Measurements from ENCODE around the gene FDX1. TPM values are rescaled to one million over a fixed set of nuclear protein-coding genes. Genes with fewer than 3 reads are reported as not detected.

The FDX1 gene
- total RNA-seq, 1 experiment from 2014 or later: 29.9 TPM

- Histone ChIP-seq H3K4me3 (ENCODE audit: low read depth, low read length) (no peak overlapping the region), H3K9me3 (no peaks in the 10 kb centered on the region), H3K27me3 (replicated peaks; ENCODE audit: control insufficient read depth, insufficient read depth, low read length) (no peaks in the 10 kb centered on the region), H3K4me1 (peaks cover 30% of the 10 kb centered on the region), H3K36me3 (ENCODE audit: control insufficient read depth, insufficient read depth, low read length) (peaks cover 2% of the 10 kb centered on the region; the same call in 1 of the 2 replicates)
- Mint-ChIP-seq H3K4me1 (ENCODE audit: low read depth, unreplicated experiment) (peaks cover 33% of the 10 kb centered on the region), H3K4me3 (ENCODE audit: unreplicated experiment) (no peak overlapping the region), H3K27me3 (ENCODE audit: insufficient read depth, unreplicated experiment) (no peaks in the 10 kb centered on the region), H3K9me3 (ENCODE audit: unreplicated experiment) (no peaks in the 10 kb centered on the region), H3K36me3 (ENCODE audit: insufficient read depth, unreplicated experiment) (peaks cover 26% of the 10 kb centered on the region), H3K27ac (ENCODE audit: unreplicated experiment) (no peak overlapping the region)
- no peak for DNase-seq
- ChIA-PET CTCF (interaction anchor here (0.6 to 4.6 kb wide), 11 partner anchors 18 to 341 kb away, joined by 3 to 27 read pairs (median 6); partner anchors contain the start of gene RDX), POLR2A (no interaction called here)
- intact Hi-C loops (cut with micrococcal nuclease; ENCODE audit: unreplicated experiment): loop anchor here (1.0 to 5.0 kb wide), 5 partner anchors 57 to 487 kb away; partner anchors contain the start of gene ZC3H12C
- BruUV-seq (replicated peaks): no TSS peak
- TF ChIP-seq, protein P1, sequence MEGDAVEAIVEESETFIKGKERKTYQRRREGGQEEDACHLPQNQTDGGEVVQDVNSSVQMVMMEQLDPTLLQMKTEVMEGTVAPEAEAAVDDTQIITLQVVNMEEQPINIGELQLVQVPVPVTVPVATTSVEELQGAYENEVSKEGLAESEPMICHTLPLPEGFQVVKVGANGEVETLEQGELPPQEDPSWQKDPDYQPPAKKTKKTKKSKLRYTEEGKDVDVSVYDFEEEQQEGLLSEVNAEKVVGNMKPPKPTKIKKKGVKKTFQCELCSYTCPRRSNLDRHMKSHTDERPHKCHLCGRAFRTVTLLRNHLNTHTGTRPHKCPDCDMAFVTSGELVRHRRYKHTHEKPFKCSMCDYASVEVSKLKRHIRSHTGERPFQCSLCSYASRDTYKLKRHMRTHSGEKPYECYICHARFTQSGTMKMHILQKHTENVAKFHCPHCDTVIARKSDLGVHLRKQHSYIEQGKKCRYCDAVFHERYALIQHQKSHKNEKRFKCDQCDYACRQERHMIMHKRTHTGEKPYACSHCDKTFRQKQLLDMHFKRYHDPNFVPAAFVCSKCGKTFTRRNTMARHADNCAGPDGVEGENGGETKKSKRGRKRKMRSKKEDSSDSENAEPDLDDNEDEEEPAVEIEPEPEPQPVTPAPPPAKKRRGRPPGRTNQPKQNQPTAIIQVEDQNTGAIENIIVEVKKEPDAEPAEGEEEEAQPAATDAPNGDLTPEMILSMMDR (IDR thresholded peaks at IDR 0.05; ENCODE audit: insufficient read depth in 1 of 2, low read depth in 1 of 2, low read length in 1 of 2, severe bottlenecking in 1 of 2, unreplicated experiment in 1 of 2): peak; percentile 51 to 77
These were observed 3.9 kb downstream of the FDX1 start for GRCh38 chr11:110433393-110434333.

GRCh38 chr11:110434952-110435779 is 5.4 kb downstream of the FDX1 start:
- no TSS peak for BruUV-seq (replicated peaks)
- Histone ChIP-seq H3K9me3 (no peaks in the 10 kb centered on the region; the same call in 1 of the 2 replicates), H3K27me3 (replicated peaks; ENCODE audit: control insufficient read depth, insufficient read depth, low read length) (no peaks in the 10 kb centered on the region), H3K4me3 (ENCODE audit: low read depth, low read length) (no peak overlapping the region), H3K4me1 (peaks cover 30% of the 10 kb centered on the region), H3K36me3 (ENCODE audit: control insufficient read depth, insufficient read depth, low read length) (peaks cover 2% of the 10 kb centered on the region; the same call in 1 of the 2 replicates)
- peak; percentile 58 to 64 for DNase-seq
- peaks cover 12% of the 10 kb centered on the region for H3K9me3 Mint-ChIP-seq (ENCODE audit: unreplicated experiment)
- no peak overlapping the region for H3K27ac Mint-ChIP-seq (ENCODE audit: unreplicated experiment)
- CTCF ChIA-PET: interaction anchor here (0.6 to 1.8 kb wide), 17 partner anchors 9 to 1522 kb away, joined by 3 to 15 read pairs (median 4); no protein-coding TSS in a partner anchor
- POLR2A ChIA-PET: no interaction called here
- H3K4me1 Mint-ChIP-seq (ENCODE audit: low read depth, unreplicated experiment): peaks cover 33% of the 10 kb centered on the region
- no peaks in the 10 kb centered on the region for H3K27me3 Mint-ChIP-seq (ENCODE audit: insufficient read depth, unreplicated experiment)
- no peak overlapping the region for H3K4me3 Mint-ChIP-seq (ENCODE audit: unreplicated experiment)
- H3K36me3 Mint-ChIP-seq (ENCODE audit: insufficient read depth, unreplicated experiment): peaks cover 41% of the 10 kb centered on the region
- intact Hi-C loops (cut with micrococcal nuclease; ENCODE audit: unreplicated experiment): loop anchor here (1.0 to 5.0 kb wide), 4 partner anchors 178 to 1011 kb away; partner anchors contain the start of gene ZC3H12C
- TF ChIP-seq, protein P1 (IDR thresholded peaks at IDR 0.05; ENCODE audit: insufficient read depth in 1 of 2, low read depth in 1 of 2, low read length in 1 of 2, severe bottlenecking in 1 of 2, unreplicated experiment in 1 of 2): peak; percentile 62 to 63

Measured in Caco-2 (cell line).